WTC11 (cell line): Measurements from ENCODE around the gene CAMSAP1. TPM values are rescaled to one million over a fixed set of nuclear protein-coding genes. Genes with fewer than 3 reads are reported as not detected.
A peak's percentile ranks its signal among the peaks of the same experiment; 100 is the strongest.

ENCODE experiments used
- ATAC-seq: fragments of 200-7000 bp; cut with Tn5 transposase; 2 replicates; pipeline ENCODE4 v1.10.0; 2021; ENCODE audit warnings: mild to moderate bottlenecking, moderate library complexity
- CTCF ChIA-PET: fragments of 300-600 bp; sonication (Branson Sonifier 250); formaldehyde crosslinking; loops from one replicate; lab custom pipeline; 2021; ENCODE audit warnings: antibody characterized with exemption; lab: Charles Lee
- POLR2A ChIA-PET: fragments of 350-600 bp; sonication (Branson Sonifier 250); formaldehyde crosslinking; loops from one replicate; lab custom pipeline; 2021; ENCODE audit warnings: antibody characterized with exemption; lab: Charles Lee
- DNase-seq: peaks from one replicate; pipeline ENCODE4 v3.0.0; 2021; ENCODE audit warnings: low spot score
- H3K27ac Mint-ChIP-seq: 2 replicates; pipeline ENCODE4 v1.8.0; 2021; ENCODE audit warnings: mixed read lengths
- H3K27me3 Mint-ChIP-seq: 2 replicates; pipeline ENCODE4 v1.8.0; 2021; ENCODE audit warnings: low read depth, mild to moderate bottlenecking, moderate library complexity, mixed read lengths
- H3K36me3 Mint-ChIP-seq: 2 replicates; pipeline ENCODE4 v1.8.0; 2021; ENCODE audit warnings: mixed read lengths
- H3K4me1 Mint-ChIP-seq: 2 replicates; pipeline ENCODE4 v1.8.0; 2022; ENCODE audit warnings: mixed read lengths
- H3K4me3 Mint-ChIP-seq: 2 replicates; pipeline ENCODE4 v1.8.0; 2021; ENCODE audit warnings: mild to moderate bottlenecking, moderate library complexity, mixed read lengths
- H3K9me3 Mint-ChIP-seq: 2 replicates; pipeline ENCODE4 v1.8.0; 2021; ENCODE audit warnings: mixed read lengths
- ARID4B ChIP-seq: sonication (generic); formaldehyde crosslinking; IDR thresholded peaks from 2 replicates; pipeline ENCODE4 v1.8.0; 2023; ENCODE audit warnings: missing genetic modification reagents, mild to moderate bottlenecking, borderline replicate concordance
- ATF1 ChIP-seq: sonication (generic); formaldehyde crosslinking; IDR thresholded peaks from 2 replicates; pipeline ENCODE4 v1.8.1; 2023; ENCODE audit warnings: mild to moderate bottlenecking, moderate library complexity, missing genetic modification reagents
- ATF3 ChIP-seq: sonication (generic); formaldehyde crosslinking; conservative IDR thresholded peaks from 2 replicates; pipeline ENCODE4 v1.8.1; 2022; ENCODE audit warnings: mild to moderate bottlenecking, missing genetic modification reagents
- CDX4 ChIP-seq: fragments of 250-450 bp; sonication (Bioruptor Pico); IDR thresholded peaks from 2 replicates; pipeline ENCODE4 v1.9.0; 2021; ENCODE audit warnings: moderate library complexity, mild to moderate bottlenecking, inconsistent platforms, borderline replicate concordance
- CREM ChIP-seq: sonication (generic); formaldehyde crosslinking; IDR thresholded peaks from 2 replicates; pipeline ENCODE4 v1.8.1; 2022; ENCODE audit warnings: mild to moderate bottlenecking, missing genetic modification reagents, moderate library complexity
- E2F1 ChIP-seq: sonication (generic); formaldehyde crosslinking; IDR thresholded peaks from 2 replicates; pipeline ENCODE4 v1.8.0; 2022; ENCODE audit warnings: mild to moderate bottlenecking, missing genetic modification reagents
- ELF4 ChIP-seq: sonication (generic); formaldehyde crosslinking; IDR thresholded peaks from 2 replicates; pipeline ENCODE4 v1.8.1; 2022; ENCODE audit warnings: low read depth, mild to moderate bottlenecking, moderate library complexity, missing genetic modification reagents
- IRF1 ChIP-seq: sonication (generic); formaldehyde crosslinking; IDR thresholded peaks from 2 replicates; pipeline ENCODE4 v1.8.0; 2023; ENCODE audit warnings: missing genetic modification reagents
- JUN ChIP-seq: sonication (generic); formaldehyde crosslinking; IDR thresholded peaks from 2 replicates; pipeline ENCODE4 v1.8.0; 2023; ENCODE audit warnings: mild to moderate bottlenecking, missing genetic modification reagents
- MLX ChIP-seq: sonication (generic); formaldehyde crosslinking; IDR thresholded peaks from 2 replicates; pipeline ENCODE4 v1.8.1; 2023; ENCODE audit warnings: mild to moderate bottlenecking, missing genetic modification reagents, moderate library complexity
- NFE2L1 ChIP-seq: sonication (generic); formaldehyde crosslinking; IDR thresholded peaks from 2 replicates; pipeline ENCODE4 v1.8.1; 2023; ENCODE audit warnings: missing genetic modification reagents
- NR3C1 ChIP-seq: sonication (generic); formaldehyde crosslinking; conservative IDR thresholded peaks from 2 replicates; pipeline ENCODE4 v1.8.1; 2023; ENCODE audit warnings: low read depth, mild to moderate bottlenecking, missing genetic modification reagents
- PREB ChIP-seq: sonication (generic); formaldehyde crosslinking; IDR thresholded peaks from 2 replicates; pipeline ENCODE4 v1.8.1; 2022; ENCODE audit warnings: mild to moderate bottlenecking, missing genetic modification reagents, moderate library complexity, borderline replicate concordance
- PRRX2 ChIP-seq: fragments of 250-450 bp; sonication (Bioruptor Pico); IDR thresholded peaks from 2 replicates; pipeline ENCODE4 v1.8.0; 2021; ENCODE audit warnings: mild to moderate bottlenecking
- SMAD4 ChIP-seq: sonication (generic); formaldehyde crosslinking; IDR thresholded peaks from 2 replicates; pipeline ENCODE4 v1.8.0; 2022; ENCODE audit warnings: mild to moderate bottlenecking, missing genetic modification reagents
- ZBTB21 ChIP-seq: sonication (generic); formaldehyde crosslinking; IDR thresholded peaks from 2 replicates; pipeline ENCODE4 v1.8.1; 2023; ENCODE audit warnings: mild to moderate bottlenecking, missing genetic modification reagents, borderline replicate concordance
- ZNF138 ChIP-seq: sonication (generic); formaldehyde crosslinking; conservative IDR thresholded peaks from 2 replicates; pipeline ENCODE4 v1.8.1; 2022; ENCODE audit warnings: mild to moderate bottlenecking, moderate library complexity, missing genetic modification reagents
- ZNF317 ChIP-seq: sonication (generic); formaldehyde crosslinking; IDR thresholded peaks from 2 replicates; pipeline ENCODE4 v1.8.1; 2023; ENCODE audit warnings: low read depth, mild to moderate bottlenecking, moderate library complexity, missing genetic modification reagents, borderline replicate concordance
- ZSCAN18 ChIP-seq: fragments of 250-450 bp; sonication (Bioruptor Pico); IDR thresholded peaks from 2 replicates; pipeline ENCODE4 v2.1.2; 2022; ENCODE audit warnings: mild to moderate bottlenecking, moderate library complexity
- total RNA-seq: library from RNA; stranded (reverse); gene quantifications from 3 replicates; pipeline ENCODE4 v1.2.3, GENCODE V29; 2021

CAMSAP1 gene
- total RNA-seq, 1 experiment from 2014 or later: 40.5 TPM

- TF ChIP-seq PREB (CRISPR knock-in tag): no peak
- TF ChIP-seq ZNF138: no peak
- TF ChIP-seq CDX4 (CRISPR knock-in tag): no peak
- no peak for TF ChIP-seq IRF1 (CRISPR knock-in tag)
- no peak for TF ChIP-seq NFE2L1
- no peak for TF ChIP-seq NR3C1 (CRISPR knock-in tag)
- TF ChIP-seq SMAD4 (CRISPR knock-in tag): no peak
- TF ChIP-seq MLX (CRISPR knock-in tag): no peak
Observed at GRCh38 chr9:135909371-135909770, 2.0 kb upstream of the CAMSAP1 start (continued).

GRCh38 chr9:135908754-135909204, 1.4 kb upstream of the CAMSAP1 start:
- H3K27me3 Mint-ChIP-seq: peaks cover 17% of the 10 kb centered on the region
- POLR2A ChIA-PET: no interaction called here
- TF ChIP-seq ZNF317 (CRISPR knock-in tag) (no peak), ATF3 (CRISPR knock-in tag) (no peak), ATF1 (CRISPR knock-in tag) (no peak), ZSCAN18 (CRISPR knock-in tag) (no peak)
- peaks cover 28% of the 10 kb centered on the region for H3K9me3 Mint-ChIP-seq
- no peak overlapping the region for H3K27ac Mint-ChIP-seq
- ATAC-seq (no peak), DNase-seq (no peak)
- CTCF ChIA-PET: no interaction called here
- peaks cover 60% of the 10 kb centered on the region for H3K36me3 Mint-ChIP-seq
- H3K4me1 Mint-ChIP-seq: peaks cover 34% of the 10 kb centered on the region
- peak overlapping the region; percentile 70 for H3K4me3 Mint-ChIP-seq

GRCh38 chr9:135908093-135908753, 877 bp upstream of the CAMSAP1 start:
- POLR2A ChIA-PET: no interaction called here
- TF ChIP-seq ZBTB21 (CRISPR knock-in tag) (no peak), JUN (0 out of 2 replicates have a peak, but pooled peaks have one; percentile 32), PREB (CRISPR knock-in tag) (0 out of 2 replicates have a peak, but pooled peaks have one; percentile 16), ELF4 (0 out of 2 replicates have a peak, but pooled peaks have one; percentile 12), ARID4B (CRISPR knock-in tag) (peak; percentile 61; the same call in 1 of the 2 replicates), NFE2L1 (0 out of 2 replicates have a peak, but pooled peaks have one; percentile 13), PRRX2 (CRISPR knock-in tag) (no peak), CREM (CRISPR knock-in tag) (0 out of 2 replicates have a peak, but pooled peaks have one; percentile 64), E2F1 (CRISPR knock-in tag) (peak; percentile 11; the same call in 1 of the 2 replicates)

More at GRCh38 chr9:135908093-135908753, 877 bp upstream of the CAMSAP1 start:
- peaks cover 17% of the 10 kb centered on the region for H3K27me3 Mint-ChIP-seq
- CTCF ChIA-PET: interaction anchor here (0.6 to 1.0 kb wide), 3 partner anchors 18 to 1583 kb away, joined by 3 to 4 read pairs (median 3); no protein-coding TSS in a partner anchor
- peak overlapping the region; percentile 70 for H3K4me3 Mint-ChIP-seq
- ATAC-seq (peak; percentile 10), DNase-seq (peak; percentile 46)
- peaks cover 40% of the 10 kb centered on the region for H3K4me1 Mint-ChIP-seq
- peaks cover 23% of the 10 kb centered on the region for H3K9me3 Mint-ChIP-seq
- no peak overlapping the region for H3K27ac Mint-ChIP-seq
- H3K36me3 Mint-ChIP-seq: peaks cover 55% of the 10 kb centered on the region
